GM12878 (cell line): ENCODE data around the gene CTSW. TPM values are rescaled to one million over a fixed set of nuclear protein-coding genes. Genes with fewer than 3 reads are reported as not detected.

Experiments used
- ATAC-seq: fragments of 200-7000 bp; cut with Tn5 transposase; 3 replicates; pipeline ENCODE4 v1.9.1; 2020; ENCODE audit warnings: mild to moderate bottlenecking, moderate library complexity
- BruUV-seq: library from RNA; stranded (reverse); fragments of 400-500 nt; replicated peaks from 2 replicates; lab custom pipeline; 2021; lab: Mats Ljungman, UMichigan
- CTCF ChIA-PET: fragments of 300-600 bp; sonication (Branson Sonifier 250); formaldehyde crosslinking; extraction: SDS; loops from one replicate; lab custom pipeline; 2021; ENCODE audit warnings: inconsistent platforms; lab: Yijun Ruan, JAX
- POLR2A ChIA-PET: fragments of 350-600 bp; formaldehyde crosslinking; extraction: SDS; loops from one replicate; lab custom pipeline; 2021; ENCODE audit warnings: inconsistent platforms; lab: Charles Lee
- RAD21 ChIA-PET: fragments of 300-600 bp; sonication (Branson Sonifier 250); formaldehyde crosslinking; loops from one replicate; lab custom pipeline; 2023; ENCODE audit warnings: antibody characterized with exemption; ENCODE audit not compliant: unreplicated experiment; lab: Charles Lee
- SMC1A ChIA-PET: fragments of 300-600 bp; sonication (Branson Sonifier 250); formaldehyde crosslinking; loops from one replicate; lab custom pipeline; 2023; ENCODE audit not compliant: unreplicated experiment, uncharacterized antibody; lab: Charles Lee
- DNase-seq: peaks from one replicate; pipeline ENCODE4 v3.0.0-alpha.2; 2011; ENCODE audit warnings: low read depth, low spot score
- FAIRE-seq: peaks from 3 replicates; lab custom pipeline; 2011; peaks lifted over from hg19 to GRCh38; lab: Jason Lieb, UNC
- H2AFZ ChIP-seq: 2 replicates; pipeline ENCODE4 v1.6.0; 2011; ENCODE audit warnings: low read depth, low read length, control low read depth; ENCODE audit not compliant: control insufficient read depth
- H3K27ac ChIP-seq: 2 replicates; pipeline ENCODE4 v1.5.1; 2011; ENCODE audit warnings: control low read depth; ENCODE audit not compliant: control insufficient read depth, insufficient read depth
- H3K27me3 ChIP-seq, 2 experiments: replicated peaks in 1 of 2; 2 replicates each; pipeline versions ENCODE4 v1.6.0 to v1.6.1; 2011; ENCODE audit warnings: low read length in 1 of 2; ENCODE audit not compliant: control insufficient read depth in 2 of 2, insufficient read depth in 2 of 2
- H3K36me3 ChIP-seq, 2 experiments: 2 replicates each; pipeline ENCODE4 v1.5.1; 2011; ENCODE audit warnings: low read length in 1 of 2; ENCODE audit not compliant: control insufficient read depth in 2 of 2, insufficient read depth in 2 of 2
- H3K4me1 ChIP-seq: 2 replicates; pipeline ENCODE4 v1.6.1; 2011; ENCODE audit warnings: mild to moderate bottlenecking, low read length, moderate library complexity, mixed read lengths; ENCODE audit not compliant: control insufficient read depth, insufficient read depth
- H3K4me2 ChIP-seq: 2 replicates; pipeline ENCODE4 v1.6.0; 2011; ENCODE audit warnings: control low read depth; ENCODE audit not compliant: control insufficient read depth, insufficient read depth
- H3K4me3 ChIP-seq: fragments of 200-600 bp; sonication (generic); 2 replicates; pipeline ENCODE4 v1.5.1; 2016
- H3K79me2 ChIP-seq: 2 replicates; pipeline ENCODE4 v1.6.0; 2011; ENCODE audit warnings: low read length; ENCODE audit not compliant: control insufficient read depth, insufficient read depth
- H3K9ac ChIP-seq: 2 replicates; pipeline ENCODE4 v1.8.0; 2011; ENCODE audit warnings: low read length, control low read depth, mixed read lengths; ENCODE audit not compliant: control insufficient read depth, insufficient read depth
- H3K9me3 ChIP-seq: replicated peaks from 3 replicates; pipeline ENCODE4 v1.5.1; 2011; ENCODE audit warnings: mild to moderate bottlenecking, low read length; ENCODE audit not compliant: control insufficient read depth, insufficient read depth
- H4K20me1 ChIP-seq: 2 replicates; pipeline ENCODE4 v1.6.0; 2011; ENCODE audit not compliant: control insufficient read depth, insufficient read depth
- DPF2 ChIP-seq: fragments of 450-650 bp; IDR thresholded peaks from 2 replicates; pipeline ENCODE4 v1.6.1; 2017; ENCODE audit warnings: mild to moderate bottlenecking
- EED ChIP-seq: sonication (generic); IDR thresholded peaks from 2 replicates; pipeline ENCODE4 v1.6.1; 2016; ENCODE audit warnings: antibody characterized with exemption, low read depth
- KAT2A ChIP-seq: conservative IDR thresholded peaks from 2 replicates; pipeline ENCODE4 v1.6.1; 2011; ENCODE audit warnings: low read depth, low read length; ENCODE audit not compliant: control insufficient read depth
- POLR2AphosphoS2 ChIP-seq: IDR thresholded peaks from 2 replicates; pipeline ENCODE4 v1.6.1; 2011; ENCODE audit warnings: low read depth, mild to moderate bottlenecking, low read length, improper control_type of control experiment, moderate library complexity
- RB1 ChIP-seq: fragments of 450-650 bp; formaldehyde crosslinking; IDR thresholded peaks from 2 replicates; pipeline ENCODE4 v1.6.1; 2017; ENCODE audit warnings: mild to moderate bottlenecking, borderline replicate concordance
- REST ChIP-seq: IDR thresholded peaks from 2 replicates; pipeline ENCODE4 v1.6.1; 2012; ENCODE audit warnings: mild to moderate bottlenecking, low read depth, low read length
- SMAD5 ChIP-seq: IDR thresholded peaks from 2 replicates; pipeline ENCODE4 v1.6.1; 2016; ENCODE audit warnings: antibody characterized with exemption, low read depth
- SUZ12 ChIP-seq: fragments of 200-600 bp; sonication (generic); IDR thresholded peaks from one replicate; pipeline ENCODE4 v1.6.1; 2018; ENCODE audit warnings: antibody characterized with exemption, mild to moderate bottlenecking; ENCODE audit not compliant: unreplicated experiment
- TCF3 ChIP-seq: IDR thresholded peaks from 2 replicates; pipeline ENCODE4 v1.6.1; 2012; ENCODE audit warnings: low read depth, mild to moderate bottlenecking, low read length, borderline replicate concordance; ENCODE audit not compliant: insufficient read depth
- ZNF274 ChIP-seq: IDR thresholded peaks from one replicate; pipeline ENCODE4 v1.8.0; 2011; ENCODE audit not compliant: insufficient read length, insufficient read depth
- WGBS: methylation state at CpG from one replicate; pipeline ENCODE4 v1.1.6; 2016; ENCODE audit warnings: low lambda C conversion rate; ENCODE audit not compliant: insufficient replicate concordance, insufficient coverage; ENCODE audit errors: missing lambda C conversion rate; 5-methylcytosine and 5-hydroxymethylcytosine counted together
- in situ Hi-C: fragments of 300-500 bp; cut with MboI; formaldehyde crosslinking; loops from 9 replicates; pipeline ENCODE4 v1.14.3; 2018; ENCODE audit warnings: mixed read lengths
- intact Hi-C: fragments of 100-400 bp; cut with micrococcal nuclease; formaldehyde crosslinking; loops from one replicate; pipeline ENCODE4 v1.14.2; 2022; ENCODE audit not compliant: unreplicated experiment
- polyA plus RNA-seq, 11 experiments: library from polyadenylated mRNA; depleted of rRNA in 4 of 11; unstranded in 6 of 11; stranded (reverse) in 5 of 11; fragments of >200 nt; fragmentation: Nextera tagmentation in 4 of 11; fragmentation: Illumina TruSeq in 1 of 11; extraction: Ambion mirVana in 4 of 11; extraction: Trizol in 1 of 11; gene quantifications; 1 replicate in 1 of 11; 2 replicates in 10 of 11; pipeline versions ENCODE4 v1.2.1 to v1.2.3, GENCODE V29; 2011 to 2016; ENCODE audit warnings: inconsistent platforms in 2 of 11, missing spikeins in 2 of 11, low read depth in 1 of 11
- total RNA-seq, 4 experiments: library from RNA; depleted of rRNA in 3 of 4; stranded (reverse); fragments of >200 nt in 3 of 4; fragmentation: Illumina TruSeq in 1 of 4; extraction: Trizol in 1 of 4; gene quantifications; 2 replicates each; pipeline versions ENCODE4 v1.2.1 to v1.2.3, GENCODE V29; 2013 to 2021

Gene CTSW
- total and polyA plus RNA-seq, 10 of the 15 experiments (the other 5 are each of a cell fraction or from before 2014, with no cell fraction given) = 0.53 to 12.0 (median 1.7) TPM

DNA sequence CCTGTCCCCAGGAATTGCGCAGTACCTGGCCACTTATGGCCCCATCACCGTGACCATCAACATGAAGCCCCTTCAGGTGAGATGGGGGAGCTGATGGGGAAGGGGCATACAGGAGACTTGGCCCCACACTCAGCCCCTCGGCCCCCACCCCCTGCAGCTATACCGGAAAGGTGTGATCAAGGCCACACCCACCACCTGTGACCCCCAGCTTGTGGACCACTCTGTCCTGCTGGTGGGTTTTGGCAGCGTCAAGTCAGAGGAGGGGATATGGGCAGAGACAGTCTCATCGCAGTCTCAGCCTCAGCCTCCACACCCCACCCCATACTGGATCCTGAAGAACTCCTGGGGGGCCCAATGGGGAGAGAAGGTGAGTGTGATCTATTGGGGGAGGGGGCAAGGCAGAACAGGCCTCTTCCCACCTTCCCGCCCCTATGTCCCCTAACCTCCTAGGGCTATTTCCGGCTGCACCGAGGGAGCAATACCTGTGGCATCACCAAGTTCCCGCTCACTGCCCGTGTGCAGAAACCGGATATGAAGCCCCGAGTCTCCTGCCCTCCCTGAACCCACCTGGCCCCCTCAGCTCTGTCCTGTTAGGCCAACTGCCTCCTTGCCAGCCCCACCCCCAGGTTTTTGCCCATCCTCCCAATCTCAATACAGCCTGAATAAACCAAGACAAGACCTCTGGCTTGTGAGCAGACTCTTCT is 3.6 kb downstream of the CTSW start (continued):
- TF ChIP-seq SMAD5 (no peak), SUZ12 (no peak), EED (no peak), ZNF274 (no peak), REST (no peak)

- Histone ChIP-seq H3K4me2 (no peak overlapping the region), H4K20me1 (no peaks in the 10 kb centered on the region), H3K27ac (no peak overlapping the region), H3K36me3 (peaks cover 12 to 25% of the 10 kb centered on the region in 2 experiments), H3K4me3 (no peak overlapping the region), H3K9ac (no peak overlapping the region), H3K9me3 (no peaks in the 10 kb centered on the region), H2AFZ (no peak overlapping the region), H3K4me1 (peaks cover 20% of the 10 kb centered on the region), H3K27me3 (no peaks in the 10 kb centered on the region), H3K79me2 (peaks cover 15% of the 10 kb centered on the region)
- in situ Hi-C loops (loop anchor here (5.0 kb wide), 1 partner anchor 103 kb away; no protein-coding TSS in a partner anchor), intact Hi-C loops (loop anchor here (1.0 kb wide), 1 partner anchor 105 kb away; no protein-coding TSS in a partner anchor)
- 72% methylated on average over 28 of the region's 28 CpGs for WGBS
- no TSS peak for BruUV-seq
- SMC1A ChIA-PET = interaction anchor here (0.6 to 2.5 kb wide), 20 partner anchors 7 to 415 kb away, joined by 3 to 28 read pairs (median 4); partner anchors contain the start of genes KAT5 and MUS81
- TF ChIP-seq KAT2A = no peak
- 0 out of 2 replicates have a peak, but pooled peaks have one; percentile 15 for TF ChIP-seq DPF2
- TF ChIP-seq TCF3 = no peak
- no peak for TF ChIP-seq POLR2AphosphoS2
- TF ChIP-seq RB1 = no peak
- ATAC-seq = no peak
- CTCF ChIA-PET = interaction anchor here (0.6 to 11.0 kb wide), 64 partner anchors 8 to 398 kb away, joined by 3 to 167 read pairs (median 4); partner anchors contain the start of genes AP5B1, CFL1, EFEMP2 and FOSL1
- RAD21 ChIA-PET = interaction anchor here (0.7 to 4.1 kb wide), 22 partner anchors 10 to 316 kb away, joined by 3 to 40 read pairs (median 6); partner anchors contain the start of gene KAT5
- no peak for FAIRE-seq
- DNase-seq = no peak
- POLR2A ChIA-PET = interaction anchor here (1.1 to 4.0 kb wide), 3 partner anchors 10 to 52 kb away, joined by 3 to 33 read pairs (median 14); partner anchors contain the start of genes CFL1 and MUS81
Measured at GRCh38 chr11:65883786-65884715, 4.4 kb downstream of the CTSW start.
